ENCODE data around the gene RAMP2.

RAMP2 gene

DNA sequence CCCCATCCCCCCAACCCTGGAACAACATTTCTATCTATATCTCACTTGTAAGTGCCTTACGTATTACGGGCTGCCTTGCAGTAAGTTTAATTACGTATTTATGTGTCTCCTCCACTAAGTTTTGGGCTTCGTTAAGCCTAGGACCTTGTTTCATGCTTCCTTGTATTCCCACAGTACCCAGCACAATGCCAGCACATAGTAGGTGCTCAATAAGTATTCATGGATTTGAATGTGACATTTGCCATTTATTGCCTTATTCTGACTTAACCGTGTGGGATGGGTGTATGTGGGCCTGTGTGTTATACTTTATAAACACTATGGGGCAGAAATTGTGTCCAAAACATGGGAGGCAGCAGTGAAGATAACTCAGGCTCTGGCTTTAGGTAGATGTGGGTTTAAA lies 31.5 kb downstream of the RAMP2 start:
- DNase-seq (ENCODE audit: low read depth): no peak

DNA sequence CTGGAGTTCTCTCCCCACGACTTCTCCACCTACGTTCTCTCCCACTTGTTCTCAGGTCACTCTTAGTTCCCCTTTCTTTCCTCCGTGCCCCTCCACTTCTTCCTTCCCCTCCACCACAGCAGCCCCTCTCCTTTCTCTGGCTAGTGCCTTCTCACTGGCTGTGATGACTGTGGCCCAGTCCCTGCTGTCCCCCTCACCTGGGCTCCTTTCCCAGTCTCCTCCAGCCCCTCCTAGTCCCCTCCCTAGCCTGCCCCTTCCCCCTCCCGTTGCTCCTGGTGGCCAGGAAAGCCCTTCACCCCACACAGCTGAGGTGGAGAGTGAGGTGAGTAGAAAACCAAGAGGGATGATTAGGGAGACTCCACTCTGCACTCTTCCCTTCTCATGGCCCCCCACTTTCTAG lies 34.0 kb downstream of the RAMP2 start:
- DNase-seq (ENCODE audit: low read depth): no peak

DNA sequence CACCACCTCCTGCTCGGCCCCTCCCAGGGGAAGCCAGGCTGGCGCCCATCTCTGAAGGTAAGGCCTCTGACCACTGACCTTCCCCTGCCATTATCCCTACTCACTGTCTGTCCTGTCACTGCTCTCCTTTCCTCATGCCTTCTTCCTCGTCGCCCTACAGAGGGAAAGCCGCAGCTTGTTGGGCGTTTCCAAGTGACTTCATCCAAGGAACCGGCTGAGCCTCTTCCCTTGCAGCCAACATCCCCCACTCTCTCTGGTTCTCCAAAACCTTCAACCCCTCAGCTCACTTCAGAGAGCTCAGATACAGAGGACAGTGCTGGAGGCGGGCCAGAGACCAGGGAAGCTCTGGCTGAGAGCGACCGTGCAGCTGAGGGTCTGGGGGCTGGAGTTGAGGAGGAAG lies 34.4 kb downstream of the RAMP2 start:
- DNase-seq (ENCODE audit: low read depth): no peak

DNA sequence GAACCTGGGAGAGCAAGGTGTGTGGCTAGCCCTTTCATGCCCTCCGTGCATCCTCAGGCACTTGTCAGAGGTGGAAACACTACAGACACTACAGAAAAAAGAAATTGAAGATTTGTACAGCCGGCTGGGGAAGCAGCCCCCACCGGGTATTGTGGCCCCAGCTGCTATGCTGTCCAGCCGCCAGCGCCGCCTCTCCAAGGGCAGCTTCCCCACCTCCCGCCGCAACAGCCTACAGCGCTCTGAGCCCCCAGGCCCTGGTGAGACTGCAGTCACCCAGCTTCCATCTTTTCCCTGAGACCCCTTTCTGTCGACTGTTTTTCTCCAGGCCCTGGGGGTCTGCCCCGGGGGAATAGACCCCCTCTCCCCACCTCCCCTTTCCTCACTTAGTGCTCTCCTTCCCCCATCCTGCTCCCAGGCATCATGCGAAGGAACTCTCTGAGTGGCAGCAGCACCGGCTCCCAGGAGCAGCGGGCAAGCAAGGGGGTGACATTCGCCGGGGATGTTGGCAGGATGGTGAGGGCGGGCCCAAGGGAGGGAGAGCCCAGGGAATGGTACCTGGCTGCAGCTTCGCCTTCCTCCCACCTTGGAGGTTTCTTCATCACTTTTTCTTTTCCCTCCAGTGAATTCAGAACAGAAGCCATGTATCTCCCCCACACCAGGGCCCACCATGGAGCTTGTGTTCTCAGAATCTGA lies 35.2 kb downstream of the RAMP2 start:
- DNase-seq (ENCODE audit: low read depth): no peak

DNA sequence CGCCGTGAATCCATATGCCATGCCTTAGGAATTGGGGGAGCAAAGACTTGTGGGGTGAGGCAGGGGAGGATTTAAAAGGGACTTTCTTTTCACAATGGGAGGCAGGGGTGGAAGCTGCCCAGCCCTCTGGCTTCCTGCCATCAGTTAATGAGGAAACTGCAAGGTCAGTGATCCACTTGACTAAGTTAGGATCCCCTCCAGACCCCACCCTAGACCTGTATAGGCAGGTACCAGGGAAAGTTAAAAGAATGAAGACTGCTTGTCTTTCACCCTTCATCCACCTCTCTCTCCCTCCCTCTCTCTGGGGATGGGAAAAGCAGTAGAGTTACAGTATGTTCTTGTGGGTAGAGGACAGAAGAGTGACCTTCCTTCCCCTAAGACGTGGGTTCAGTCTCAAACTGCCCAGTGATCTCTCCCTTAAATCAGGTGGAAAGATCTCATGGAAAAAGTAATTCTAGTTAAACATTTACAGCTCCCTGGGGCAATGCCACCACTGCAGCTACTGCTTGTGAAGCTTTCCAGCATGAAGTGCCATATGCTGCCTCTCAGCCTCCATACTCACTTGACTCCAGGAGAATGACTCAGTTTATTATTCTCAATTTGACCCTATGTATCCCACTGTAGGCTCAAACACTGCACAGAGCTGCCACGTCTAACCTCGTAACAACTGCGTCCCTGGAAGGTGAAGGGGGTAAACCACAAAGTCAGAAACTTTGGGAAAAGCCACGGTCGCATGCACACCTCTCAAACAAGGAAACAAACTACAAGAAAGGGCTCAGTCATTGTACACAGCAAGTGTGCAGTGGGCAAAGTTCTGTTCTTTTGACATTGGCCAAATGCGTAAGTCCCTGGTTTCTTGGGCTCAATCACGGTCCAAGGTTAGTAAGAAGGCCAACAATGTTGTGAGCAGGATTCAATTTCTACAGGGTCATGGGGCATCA lies 36.3 kb downstream of the RAMP2 start:
- DNase-seq (ENCODE audit: low read depth): no peak

DNA sequence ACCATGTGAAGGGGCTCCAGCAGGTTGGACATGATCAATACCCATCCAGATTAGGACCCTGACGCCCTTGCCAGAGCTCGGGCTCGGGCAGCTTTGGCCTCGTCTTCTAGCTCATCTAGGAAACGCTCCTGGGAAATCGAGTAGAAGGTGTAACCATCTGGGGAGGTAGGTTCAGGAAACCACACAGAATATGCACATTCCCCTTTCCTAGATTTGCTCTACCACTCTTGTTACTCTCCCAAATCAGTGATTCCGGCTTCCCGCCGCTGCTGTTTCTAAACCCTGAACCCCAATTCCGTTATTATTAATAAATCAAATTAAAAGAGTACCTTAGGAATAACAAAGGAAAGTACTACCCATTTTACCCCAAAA lies 37.0 kb downstream of the RAMP2 start:
- no peak for DNase-seq (ENCODE audit: low read depth)

DNA sequence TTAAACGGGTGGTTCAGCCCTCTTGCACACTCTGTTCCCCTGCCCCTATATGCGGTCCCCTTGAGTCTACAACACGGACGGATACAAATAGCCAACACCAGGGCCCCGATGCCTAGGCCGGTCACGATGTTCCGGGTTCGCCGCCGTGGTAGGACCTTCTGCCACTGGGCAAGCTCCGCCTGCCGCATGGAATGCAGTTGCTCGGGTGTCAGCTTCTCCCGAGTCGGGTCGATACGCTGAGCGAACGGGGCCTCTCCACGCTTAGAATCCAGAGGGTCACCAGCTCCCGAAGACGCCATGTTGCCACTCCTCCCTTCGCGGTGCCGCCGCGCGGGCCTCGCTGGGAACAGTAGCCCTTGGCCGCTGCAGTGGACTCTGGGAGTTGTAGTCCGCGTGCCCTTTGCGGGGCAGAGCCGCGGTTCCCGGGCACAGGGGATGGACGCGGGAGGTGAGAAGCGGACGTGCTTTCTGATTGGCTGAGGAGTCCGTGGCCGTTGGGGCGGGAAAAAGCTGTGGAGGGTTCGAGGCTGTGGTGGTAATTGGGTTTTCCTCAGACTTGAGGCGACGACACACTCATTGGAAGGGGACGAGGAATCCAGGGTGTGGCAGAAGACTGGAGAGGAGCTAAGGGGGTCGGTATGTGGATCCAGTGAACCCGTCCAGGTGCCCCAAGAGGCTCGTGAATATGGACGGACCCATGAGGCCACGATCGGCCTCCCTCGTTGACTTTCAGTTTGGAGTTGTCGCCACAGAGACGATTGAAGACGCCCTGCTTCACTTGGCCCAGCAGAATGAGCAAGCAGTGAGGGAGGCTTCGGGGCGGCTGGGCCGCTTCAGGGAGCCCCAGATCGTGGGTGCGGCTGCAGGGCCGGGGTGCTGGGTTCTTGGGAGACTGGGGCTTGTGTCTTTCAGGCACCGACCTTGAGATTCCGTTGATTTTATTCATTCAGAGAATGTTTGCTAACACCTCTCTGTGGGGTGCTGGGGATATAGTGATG lies 37.7 kb downstream of the RAMP2 start, which contains the start of the genes CNTD1 and COA3:
TSS of gene CNTD1 (plus strand) at position 479 of the 998 bp plus-strand sequence. CDS start at position 686, 207 bp downstream.
TSS of gene COA3 (minus strand) at position 322 of the 998 bp plus-strand sequence. CDS start at position 299, 23 bp downstream.
- peak; percentile 88 for DNase-seq (ENCODE audit: low read depth)

DNA sequence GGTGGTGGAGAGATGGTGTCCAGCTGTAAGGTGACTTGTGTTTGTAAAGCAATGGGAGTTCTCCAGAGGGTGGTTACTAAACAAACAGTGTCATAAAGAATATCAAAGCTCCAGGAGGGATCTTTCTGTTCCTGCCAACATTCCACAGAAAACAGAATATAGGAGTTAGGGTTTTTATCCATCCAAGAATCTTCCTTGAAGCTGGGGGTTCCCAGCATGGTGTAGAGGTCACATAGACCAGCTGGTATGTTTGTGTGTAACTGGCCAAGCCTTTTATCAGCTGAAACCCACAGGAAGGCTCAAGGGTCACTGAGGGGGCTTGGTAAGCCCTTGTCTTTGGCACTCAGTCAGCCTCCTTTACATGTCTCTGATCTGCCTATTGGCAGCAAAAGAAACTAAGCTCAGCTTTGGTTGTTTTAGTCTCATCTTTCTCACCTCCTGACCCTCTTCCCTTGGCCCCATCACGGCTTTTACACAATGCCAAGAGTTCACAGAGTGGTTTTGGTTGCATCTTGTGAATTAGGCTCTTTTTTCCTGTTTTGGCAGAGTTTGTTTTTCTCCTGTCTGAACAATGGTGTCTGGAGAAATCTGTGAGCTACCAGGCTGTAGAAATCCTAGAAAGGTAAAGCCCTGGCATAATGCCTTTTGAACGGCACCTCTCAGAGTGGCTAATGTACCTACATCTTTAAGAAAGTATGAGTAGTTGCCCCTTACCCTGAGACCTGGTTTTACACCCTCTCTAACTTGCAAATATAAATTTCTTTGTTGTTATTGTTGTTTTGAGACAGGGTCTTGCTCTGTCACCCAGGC lies 42.3 kb downstream of the RAMP2 start:
- no peak for DNase-seq (ENCODE audit: low read depth)

DNA sequence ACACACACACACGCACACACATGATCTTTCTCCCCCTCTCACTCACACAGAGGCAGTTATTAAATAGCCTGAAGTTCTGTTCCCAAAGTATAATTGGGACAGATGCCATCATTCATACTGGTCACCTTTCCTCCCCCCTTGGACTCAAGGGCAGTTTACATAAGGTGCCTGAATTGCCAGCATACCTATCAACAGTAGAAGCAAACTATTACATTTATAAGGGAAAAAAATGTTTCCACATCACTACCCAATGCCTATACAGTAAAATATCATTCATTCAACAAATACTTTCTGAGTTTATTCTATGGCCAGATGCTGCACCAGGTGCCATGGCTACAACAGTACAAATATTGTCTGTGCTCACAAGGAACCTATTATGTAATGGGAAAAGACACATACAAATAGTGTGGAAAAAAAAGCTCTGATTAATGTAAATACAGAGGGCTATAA lies 43.9 kb downstream of the RAMP2 start:
- DNase-seq (ENCODE audit: low read depth): no peak

DNA sequence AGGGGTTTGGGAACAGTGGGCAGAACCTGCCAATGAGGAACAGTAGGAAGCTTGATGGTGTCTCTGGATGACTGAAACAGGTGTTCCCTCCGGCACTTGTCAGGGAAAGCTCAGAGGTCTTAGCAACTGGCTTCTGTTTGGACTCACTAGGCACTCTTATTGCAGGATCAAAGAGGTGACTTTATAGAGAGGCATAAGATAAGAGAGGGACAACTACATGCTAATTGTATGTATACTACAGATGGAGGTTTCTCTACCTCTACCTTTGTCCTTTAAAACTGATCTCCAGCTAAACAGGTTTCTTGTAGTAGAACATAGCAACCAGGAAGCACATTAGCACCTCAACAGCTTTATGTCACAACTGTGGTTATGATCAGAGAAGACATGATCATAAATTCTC lies 45.2 kb downstream of the RAMP2 start:
- DNase-seq (ENCODE audit: low read depth): no peak

DNA sequence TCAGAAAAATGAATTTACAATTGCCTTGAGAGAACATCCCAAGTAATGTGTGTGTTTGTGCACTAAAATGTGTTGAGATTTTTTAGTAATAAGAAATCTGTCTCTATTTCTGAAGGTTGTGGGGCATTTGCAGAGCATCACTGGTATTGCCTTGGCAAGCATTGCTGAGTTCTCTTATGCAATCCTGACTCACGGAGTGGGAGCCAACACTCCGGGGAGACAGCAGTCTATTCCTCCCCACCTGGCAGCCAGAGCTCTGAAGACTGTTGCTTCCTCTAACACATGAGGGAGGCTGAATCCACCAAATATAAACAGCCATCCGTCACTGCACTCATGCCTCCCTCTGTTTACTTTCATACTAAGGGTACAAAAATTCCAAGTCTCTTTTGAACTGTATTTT lies 48.2 kb downstream of the RAMP2 start:
- DNase-seq (ENCODE audit: low read depth): peak; percentile 68

All from EH (cell line).